GM23248 (cell line): Measurements from ENCODE around the gene VSIG8.

Experiments used
- EZH2 ChIP-seq: fragments of 200-600 bp; sonication (generic); IDR thresholded peaks from 2 replicates; pipeline ENCODE4 v1.6.1; 2018; ENCODE audit warnings: antibody characterized with exemption, mild to moderate bottlenecking; ENCODE audit not compliant: insufficient read depth, poor library complexity, severe bottlenecking
- EZH2phosphoT487 ChIP-seq: fragments of 200-600 bp; sonication (generic); IDR thresholded peaks from 2 replicates; pipeline ENCODE4 v1.6.1; 2018; ENCODE audit warnings: antibody characterized with exemption, moderate library complexity, mild to moderate bottlenecking, low read depth; ENCODE audit not compliant: insufficient read depth

- no peak for TF ChIP-seq EZH2
- TF ChIP-seq EZH2phosphoT487: no peak
Observed at GRCh38 chr1:159889202-159889601, 26.7 kb upstream of the VSIG8 start.
